AG08395 (cell line): ENCODE measurements around the gene SLAMF9.
"Not testable (repeated sequence)": the region's sequence is repeated elsewhere in the genome, so short reads cannot be mapped to it uniquely, and the experiment has no call there.

Experiments
- DNase-seq: peaks from one replicate; pipeline ENCODE4 v3.0.0; 2012; ENCODE audit warnings: mixed read lengths, low spot score

The SLAMF9 gene

GRCh38 chr1:159920651-159921050, 33.4 kb downstream of the SLAMF9 start:
- no peak for DNase-seq

DNA sequence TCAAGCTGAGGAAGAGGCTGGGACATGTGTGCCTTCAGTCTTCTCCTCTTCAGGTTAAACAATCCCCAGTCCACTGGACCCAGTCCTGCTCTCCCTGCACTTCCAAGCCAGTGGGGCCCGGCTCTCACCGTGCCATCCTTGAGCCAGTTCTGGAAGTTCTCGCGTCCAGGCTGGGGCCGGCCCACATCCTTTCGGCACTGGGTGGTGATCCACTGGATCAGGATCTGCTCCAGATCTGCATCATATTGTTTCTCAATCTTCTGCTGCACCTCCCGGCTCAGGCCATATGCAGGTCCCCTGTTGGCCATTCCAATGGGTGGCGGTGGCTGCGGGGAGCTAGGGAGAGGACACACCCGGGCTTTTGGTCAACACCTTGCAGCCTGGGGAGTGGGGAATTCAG, 33.8 kb downstream of the SLAMF9 start:
- DNase-seq: no peak

DNA sequence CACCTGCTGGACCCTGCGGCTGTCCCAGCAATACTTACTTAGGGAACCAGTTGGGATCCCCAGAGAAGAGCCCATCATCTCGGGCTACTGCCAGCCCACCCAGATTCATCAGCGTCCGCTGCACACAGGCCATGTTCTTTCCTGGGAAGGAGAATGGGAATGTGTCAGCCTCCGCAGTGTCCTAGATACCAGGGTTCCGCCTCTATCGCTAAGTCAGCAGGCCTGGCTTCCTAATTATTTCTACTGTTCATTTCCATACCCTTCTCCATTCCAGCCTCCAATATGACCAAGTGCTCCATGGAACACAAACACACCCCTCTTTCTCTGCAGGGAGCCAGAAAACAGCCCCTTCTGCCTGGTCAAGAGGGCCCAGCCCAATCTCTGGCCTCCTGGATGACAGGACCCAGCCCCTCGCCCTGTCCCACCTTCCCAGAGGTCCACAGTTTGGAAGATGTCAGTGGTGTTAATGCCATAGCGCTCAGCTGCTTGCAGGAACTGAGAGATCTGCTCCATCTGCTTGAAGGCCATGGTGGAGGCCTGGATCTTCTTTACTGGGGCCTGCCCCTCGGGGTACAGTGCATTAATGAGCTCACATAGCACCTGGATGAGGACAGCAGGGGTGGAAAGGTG, 34.7 kb downstream of the SLAMF9 start:
- no peak for DNase-seq

GRCh38 chr1:159918352-159919200, 35.5 kb downstream of the SLAMF9 start:
- DNase-seq: no peak

DNA sequence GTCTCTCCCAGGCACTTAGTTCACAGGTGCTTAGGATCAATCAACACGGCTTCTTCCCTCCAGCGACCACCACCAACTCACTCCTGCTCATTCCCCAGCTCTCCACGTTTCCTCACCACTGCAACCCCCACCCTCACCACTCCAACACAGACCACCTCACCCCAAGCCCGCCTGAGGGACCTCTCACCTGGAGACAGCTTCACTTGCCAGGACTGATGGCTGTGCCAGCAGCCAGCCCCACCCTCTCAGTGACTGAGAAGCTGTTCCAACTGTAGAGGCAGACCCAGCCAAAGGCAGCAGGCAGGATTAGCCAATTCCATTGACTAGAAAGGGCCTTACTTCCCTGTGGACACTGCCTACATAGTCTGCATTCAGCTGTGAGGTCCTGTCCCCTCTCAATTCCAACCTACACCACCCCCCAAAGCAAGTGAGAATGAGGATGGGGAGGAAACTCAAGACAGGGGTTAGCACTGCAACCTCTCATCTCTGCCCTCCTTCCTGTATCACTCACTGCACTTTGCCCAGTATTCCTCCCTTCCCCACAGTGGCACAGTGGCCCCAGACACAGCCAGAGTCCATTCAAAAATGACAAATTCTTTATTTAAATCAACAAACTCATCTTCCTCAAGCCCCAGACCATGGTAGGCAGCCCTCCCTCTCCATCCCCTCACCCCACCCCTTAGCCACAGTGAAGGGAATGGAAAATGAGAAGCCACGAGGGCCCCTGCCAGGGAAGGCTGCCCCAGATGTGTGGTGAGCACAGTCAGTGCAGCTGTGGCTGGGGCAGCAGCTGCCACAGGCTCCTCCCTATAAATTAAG, 36.3 kb downstream of the SLAMF9 start:
- no peak for DNase-seq

GRCh38 chr1:159916242-159917051, 37.6 kb downstream of the SLAMF9 start:
- peak; percentile 64 for DNase-seq

GRCh38 chr1:159915571-159916241, 38.3 kb downstream of the SLAMF9 start:
- DNase-seq: no peak

- DNase-seq: no peak
Measured at GRCh38 chr1:159914252-159915018, 39.6 kb downstream of the SLAMF9 start.

DNA sequence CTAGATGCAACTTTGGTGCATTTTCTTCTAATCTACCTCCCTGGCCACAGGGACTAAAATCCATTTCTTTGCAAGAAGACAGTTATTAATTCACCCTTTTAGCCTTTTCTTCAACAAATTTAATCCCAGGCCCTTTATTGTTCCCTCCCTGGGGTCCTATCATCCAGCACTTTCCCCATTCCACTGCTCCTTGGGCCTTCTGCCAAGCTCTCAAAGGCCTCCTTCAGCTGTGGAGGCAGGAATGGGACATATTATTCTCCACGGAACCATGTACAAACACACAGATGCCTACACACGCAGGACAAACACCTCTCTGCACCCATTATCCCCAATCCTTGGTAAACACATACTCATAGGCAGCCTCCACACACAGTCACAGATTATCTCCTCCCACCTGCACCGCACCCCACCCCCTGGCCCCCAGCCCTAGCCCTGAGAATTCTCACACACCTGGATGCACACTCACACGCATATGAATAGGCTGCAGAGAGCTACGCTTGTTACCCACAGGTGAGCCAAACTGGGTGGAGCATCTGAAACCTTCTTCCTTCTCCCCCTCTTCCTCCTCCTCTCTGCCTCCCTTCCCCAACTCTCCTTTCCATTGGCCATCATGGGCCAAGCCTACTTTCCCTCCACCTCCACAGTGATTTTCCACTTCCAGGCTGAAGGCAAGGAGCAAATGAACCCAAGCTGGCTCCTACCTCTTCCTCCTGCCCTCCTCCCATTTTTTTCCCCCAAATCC, 40.4 kb downstream of the SLAMF9 start:
- DNase-seq: no peak

DNA sequence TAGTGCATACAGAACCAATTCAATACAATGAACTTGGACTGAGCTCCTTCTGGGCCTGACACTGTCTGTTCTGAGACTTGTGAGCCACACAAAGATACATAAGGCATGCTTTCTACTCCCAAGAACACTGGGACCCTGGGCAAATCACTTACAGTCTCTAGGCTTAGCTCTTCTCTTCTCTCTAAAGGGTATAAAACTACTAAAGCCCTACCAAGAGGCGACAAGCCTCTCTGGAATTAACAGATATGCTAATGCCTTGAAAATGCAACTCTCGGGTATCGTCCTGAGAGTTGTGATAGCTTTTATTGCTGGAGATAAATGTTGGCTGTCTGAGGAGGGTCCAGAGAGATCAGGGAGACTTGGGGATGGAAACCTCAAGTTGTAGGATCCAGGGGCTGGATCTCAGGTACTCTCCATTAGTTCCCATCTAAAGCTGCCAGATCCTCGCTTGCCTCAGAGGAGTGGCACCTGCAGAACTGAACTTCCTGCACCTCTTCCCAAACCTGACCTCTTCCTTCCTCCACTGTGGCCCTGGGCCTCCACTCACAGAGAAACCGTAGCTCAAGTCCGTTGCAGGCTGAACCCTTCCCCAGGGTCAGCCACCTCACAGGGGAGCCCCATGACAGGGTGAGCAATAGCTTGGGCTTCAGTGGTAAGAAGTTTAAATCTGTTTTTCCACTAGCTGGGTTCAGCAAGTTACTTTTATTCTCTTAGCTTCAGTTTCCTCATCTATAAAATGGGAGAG, 42.5 kb downstream of the SLAMF9 start:
- DNase-seq: no peak

GRCh38 chr1:159908031-159908940, 45.8 kb downstream of the SLAMF9 start:
- no peak for DNase-seq

- DNase-seq: no peak
Measured at GRCh38 chr1:159906960-159907359, 47.1 kb downstream of the SLAMF9 start.

GRCh38 chr1:159904036-159904435, 50.0 kb downstream of the SLAMF9 start:
- DNase-seq: not testable (repeated sequence)

DNA sequence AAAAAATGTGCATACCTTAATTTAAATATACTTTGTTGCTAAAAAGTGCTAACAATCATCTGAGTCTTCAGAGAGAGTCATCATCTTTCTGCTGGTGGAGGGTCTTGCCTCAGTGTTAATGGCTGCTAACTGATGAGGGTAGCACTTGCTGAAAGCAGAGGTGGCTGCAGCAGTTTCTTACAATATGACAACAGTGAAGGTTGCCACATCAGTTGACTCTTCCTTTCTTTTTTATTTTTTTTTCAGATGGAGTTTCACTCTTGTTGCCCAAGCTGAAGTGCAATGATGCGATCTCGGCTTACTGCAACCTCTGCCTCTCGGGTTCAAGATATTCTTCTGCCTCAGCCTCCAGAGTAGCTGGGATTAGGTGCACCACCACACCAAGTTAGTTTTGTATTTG, 51.5 kb downstream of the SLAMF9 start:
- no peak for DNase-seq
